Limb (tissue), 2 donors: ENCODE data around the gene PRRG4.
"Not testable (repeated sequence)": the region's sequence is repeated elsewhere in the genome, so short reads cannot be mapped to it uniquely, and the experiment has no call there.

Experiments used
- DNase-seq, 2 donors: peaks; one replicate each; pipeline ENCODE4 v3.0.0-alpha.2; 2016; ENCODE audit errors: extremely low spot score in 2 of 2

The PRRG4 gene

DNA sequence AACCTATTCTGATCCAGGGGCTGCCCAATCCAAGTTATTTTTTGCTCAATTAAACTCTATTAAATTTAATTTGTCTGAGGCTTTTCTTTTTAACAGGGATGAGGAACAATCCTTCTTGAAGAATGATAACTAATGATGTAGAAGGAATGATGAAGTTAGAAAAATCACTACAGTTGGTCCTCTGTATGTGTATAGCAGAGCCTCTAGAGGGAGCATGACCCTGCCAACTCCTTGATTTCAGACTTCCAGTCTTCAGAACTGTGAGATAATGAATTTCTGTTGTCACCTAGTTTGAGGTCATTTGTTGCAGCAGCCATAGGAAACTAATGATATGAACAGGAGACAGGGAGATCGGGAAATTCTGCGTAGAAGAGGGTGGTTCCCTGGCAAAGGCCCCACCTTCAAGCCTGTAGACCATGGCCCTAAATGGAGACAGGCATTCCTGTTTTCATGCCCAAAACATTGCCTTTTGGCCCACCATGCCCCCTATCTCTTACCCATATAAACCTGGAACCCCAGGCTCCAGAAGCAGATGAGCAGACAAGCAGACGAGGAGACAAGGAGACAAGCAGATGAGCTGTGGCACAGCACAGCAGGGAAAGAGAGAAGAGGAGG is 55.1 kb downstream of the PRRG4 start:
- no peak for DNase-seq

GRCh38 chr11:32885556-32885955 is 55.8 kb downstream of the PRRG4 start:
- DNase-seq = no peak

- no peak for DNase-seq
Observed at GRCh38 chr11:32886180-32886579, 56.5 kb downstream of the PRRG4 start.

DNA sequence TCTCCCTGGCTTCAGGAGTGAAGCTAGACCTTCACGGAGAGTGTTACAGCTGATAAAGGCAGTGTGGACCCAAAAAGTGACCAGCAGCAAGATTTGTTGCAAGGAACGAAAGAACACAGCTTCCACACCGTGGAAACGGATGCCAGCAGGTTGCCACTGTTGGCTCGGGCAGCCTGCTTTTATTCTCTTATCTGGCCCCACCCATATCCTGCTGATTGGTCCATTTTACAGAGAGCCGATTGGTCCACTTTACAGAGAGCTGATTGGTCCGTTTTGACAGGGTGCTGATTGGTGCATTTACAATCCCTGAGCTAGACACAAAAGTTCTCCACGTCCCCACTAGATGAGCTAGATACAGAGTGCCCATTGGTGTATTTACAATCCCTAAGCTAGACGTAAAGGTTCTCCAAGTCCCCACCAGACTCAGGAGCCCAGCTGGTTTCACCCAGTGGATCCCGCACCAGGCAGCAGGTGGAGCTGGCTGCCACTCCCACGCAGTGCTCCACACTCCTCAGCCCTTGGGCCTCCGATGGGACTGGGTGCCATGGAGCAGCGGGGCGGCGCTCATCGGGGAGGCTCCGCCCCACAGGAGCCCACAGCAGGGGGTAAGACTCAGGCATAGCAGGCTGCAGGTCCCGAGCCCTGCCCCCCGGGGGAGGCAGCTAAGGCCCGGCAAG is 58.1 kb downstream of the PRRG4 start:
- DNase-seq = not testable (repeated sequence)

GRCh38 chr11:32888384-32888710 is 58.6 kb downstream of the PRRG4 start:
- DNase-seq = not testable (repeated sequence)

- no peak for DNase-seq
Observed at GRCh38 chr11:32888805-32889204, 59.1 kb downstream of the PRRG4 start.

- DNase-seq = no peak
Observed at GRCh38 chr11:32890843-32891656, 61.3 kb downstream of the PRRG4 start.

DNA sequence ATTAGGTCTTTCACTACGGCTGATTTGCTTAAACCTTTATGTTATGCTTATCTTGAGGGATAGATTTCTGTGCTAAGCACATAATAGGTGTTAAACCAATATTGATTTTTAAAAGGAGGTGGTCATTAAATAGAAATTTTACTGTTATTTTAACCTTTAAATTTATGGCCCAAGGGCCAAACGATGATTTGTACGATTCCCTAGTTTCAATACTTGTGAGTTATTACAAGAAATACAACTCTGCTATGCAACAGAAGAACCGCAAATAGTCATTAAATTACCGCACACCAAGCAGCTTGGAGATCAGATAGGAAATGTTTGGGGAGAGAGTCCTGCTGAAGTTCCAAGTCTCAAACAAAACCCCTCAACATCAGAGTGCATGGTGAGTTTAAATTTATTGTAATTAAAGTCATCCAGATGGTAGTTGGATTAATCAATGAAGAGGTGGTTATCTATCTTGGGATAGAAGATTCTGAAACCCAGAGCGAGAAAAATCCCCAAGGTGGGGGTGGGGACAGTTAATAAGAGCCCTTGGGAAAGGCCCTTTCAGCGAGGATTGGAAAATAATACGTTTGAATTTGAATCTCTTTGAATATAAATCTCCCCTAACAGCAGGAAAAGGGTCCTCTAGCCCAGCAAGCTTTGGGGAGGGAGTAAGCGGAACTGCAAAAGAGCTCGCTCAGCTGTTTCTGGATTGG is 62.1 kb downstream of the PRRG4 start:
- DNase-seq = peak in 1 of 2 donors; percentile 5

- DNase-seq = peak; percentile 67 to 91
Observed at GRCh38 chr11:32892355-32893092, 62.8 kb downstream of the PRRG4 start, which contains the start of gene QSER1. Gene QSER1, plus strand, starts transcription at chr11:32892811. Its CDS starts 315 bp downstream, at chr11:32893126.

- DNase-seq = peak in 1 of 2 donors; percentile 89
Observed at GRCh38 chr11:32893093-32893342, 63.3 kb downstream of the PRRG4 start.

- DNase-seq = peak; percentile 42 to 86
Observed at GRCh38 chr11:32893343-32894148, 63.8 kb downstream of the PRRG4 start.

GRCh38 chr11:32894149-32894827 is 64.6 kb downstream of the PRRG4 start:
- peak; percentile 49 to 60 for DNase-seq

GRCh38 chr11:32894921-32895320 is 65.2 kb downstream of the PRRG4 start:
- DNase-seq = no peak

DNA sequence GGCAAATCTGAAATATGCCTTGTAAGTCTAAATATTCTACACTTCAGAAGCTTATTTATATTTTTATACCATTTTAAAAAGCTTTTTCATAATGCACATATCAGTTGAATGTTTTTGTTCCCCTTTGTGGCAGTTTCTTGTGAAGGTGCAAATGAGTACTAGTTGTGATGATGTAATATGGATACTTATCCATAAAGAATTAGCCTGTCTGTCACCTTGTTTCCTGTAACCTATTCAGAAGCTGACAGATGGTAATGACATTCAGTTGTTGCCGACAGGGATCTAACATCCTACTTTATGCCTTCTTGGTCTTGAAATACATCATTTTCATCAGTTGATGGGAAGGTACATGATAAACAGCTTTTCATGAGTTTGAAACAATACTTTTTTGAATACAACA is 65.7 kb downstream of the PRRG4 start:
- no peak for DNase-seq

GRCh38 chr11:32897103-32897502 is 67.4 kb downstream of the PRRG4 start:
- DNase-seq = no peak

DNA sequence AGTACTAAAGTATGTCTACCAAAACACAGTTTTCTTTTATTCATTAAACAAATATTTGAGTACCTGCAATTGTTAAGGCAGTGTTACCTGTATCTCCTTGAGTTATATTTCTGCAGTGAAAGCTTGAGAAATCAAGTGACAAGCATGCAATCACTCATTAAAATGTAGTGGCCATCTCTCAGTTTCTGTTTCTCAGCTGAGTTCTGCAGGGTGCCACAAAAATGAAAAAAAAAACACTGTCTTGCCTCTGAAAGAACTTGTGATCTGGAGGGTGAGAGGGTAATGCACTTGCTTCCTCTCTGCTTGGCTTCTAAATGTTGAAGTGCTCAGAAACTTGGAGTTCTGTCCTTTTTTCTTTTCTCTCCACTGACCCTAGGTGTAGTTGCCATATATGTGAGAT is 69.7 kb downstream of the PRRG4 start:
- DNase-seq = no peak

DNA sequence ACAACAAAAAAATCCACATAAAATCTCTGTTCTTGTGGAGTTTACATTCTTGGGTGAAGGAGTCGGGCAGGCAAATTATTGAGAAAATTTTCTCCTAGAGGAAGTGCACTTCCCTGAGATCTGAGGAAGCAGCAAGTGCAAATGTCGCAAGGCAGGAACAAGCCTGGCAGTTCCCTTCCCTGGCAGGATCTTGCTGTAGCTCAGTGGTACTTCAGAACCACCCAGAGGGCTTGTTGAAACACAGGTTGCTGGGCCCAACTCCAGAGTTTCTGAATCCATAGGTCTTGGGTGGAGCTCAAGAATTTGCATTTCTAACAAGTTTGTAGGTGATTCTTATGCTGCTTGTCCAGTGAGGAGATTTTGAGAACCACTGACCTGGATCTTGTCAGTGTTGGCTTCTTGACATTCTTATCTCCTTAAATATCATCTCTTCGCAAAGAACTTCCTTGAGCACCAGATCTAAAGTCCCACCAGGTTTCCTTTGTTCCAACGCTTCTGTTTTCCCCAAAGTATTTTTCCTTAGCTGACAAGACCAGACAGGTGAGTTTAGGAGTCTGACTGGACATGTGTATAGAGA is 72.5 kb downstream of the PRRG4 start:
- no peak for DNase-seq

GRCh38 chr11:32905028-32905667 is 75.4 kb downstream of the PRRG4 start:
- no peak for DNase-seq
